B cell (primary cell): ENCODE data around the gene MYL12B. TPM values are rescaled to one million over a fixed set of nuclear protein-coding genes. Genes with fewer than 3 reads are reported as not detected.

Experiments used
- ATAC-seq: fragments of 200-7000 bp; cut with Tn5 transposase; one replicate; pipeline ENCODE4 v1.10.0; 2021; ENCODE audit warnings: low read depth, mild to moderate bottlenecking, moderate number of reproducible peaks, moderate library complexity
- CTCF ChIA-PET: fragments of 350-600 bp; sonication (Branson Sonifier 250); formaldehyde crosslinking; loops from one replicate; lab custom pipeline; 2021; ENCODE audit warnings: antibody characterized with exemption, inconsistent platforms; lab: Charles Lee
- POLR2A ChIA-PET: fragments of 350-600 bp; sonication (Branson Sonifier 250); formaldehyde crosslinking; loops from one replicate; lab custom pipeline; 2021; ENCODE audit warnings: antibody characterized with exemption; lab: Charles Lee
- DNase-seq: peaks from one replicate; pipeline ENCODE4 v3.0.0; 2013
- H2AFZ ChIP-seq: 2 replicates; pipeline ENCODE4 v1.6.1; 2012; ENCODE audit warnings: mild to moderate bottlenecking, low read depth, low read length; ENCODE audit not compliant: insufficient read depth, poor library complexity, severe bottlenecking
- H3K27ac ChIP-seq, 2 donors: 1 replicate in 1 of 2; 2 replicates in 1 of 2; pipeline ENCODE4 v1.5.1; 2012 to 2013; ENCODE audit warnings: low read length in 2 of 2, mild to moderate bottlenecking in 2 of 2, moderate library complexity in 1 of 2
- H3K27me3 ChIP-seq, 4 experiments: fragments of 200-600 bp in 1 of 4; sonication (generic) in 1 of 4; replicated peaks in 1 of 4; 1 replicate in 2 of 4; 2 replicates in 2 of 4; pipeline versions ENCODE4 v1.6.1 to v1.7.0; 2013 to 2016; ENCODE audit warnings: low read length in 3 of 4, mild to moderate bottlenecking in 2 of 4, mixed read lengths in 1 of 4, moderate library complexity in 1 of 4; ENCODE audit not compliant: insufficient read depth in 4 of 4, control insufficient read depth in 3 of 4; ENCODE audit errors: control extremely low read depth in 1 of 4
- H3K36me3 ChIP-seq, 2 experiments: replicated peaks in 1 of 2; 1 replicate in 1 of 2; 2 replicates in 1 of 2; pipeline versions ENCODE4 v1.6.1 to v1.7.1; 2013; ENCODE audit warnings: low read length in 1 of 2; ENCODE audit not compliant: insufficient read depth in 2 of 2, control insufficient read depth in 1 of 2; ENCODE audit errors: control extremely low read depth in 1 of 2, extremely low read depth in 1 of 2
- H3K4me1 ChIP-seq, 2 donors: fragments of 200-600 bp in 1 of 2; sonication (generic) in 1 of 2; 1 replicate in 1 of 2; 2 replicates in 1 of 2; pipeline versions ENCODE4 v1.5.1 to v1.6.1; 2013 to 2017; ENCODE audit warnings: low read length in 2 of 2; ENCODE audit not compliant: control insufficient read depth in 2 of 2, insufficient read depth in 2 of 2
- H3K4me2 ChIP-seq: replicated peaks from 2 replicates; pipeline ENCODE3; 2012; ENCODE audit warnings: mild to moderate bottlenecking, low read depth, low read length; ENCODE audit not compliant: poor library complexity, severe bottlenecking
- H3K4me3 ChIP-seq, 5 experiments: fragments of 200-600 bp in 1 of 5; sonication (generic) in 1 of 5; 1 replicate in 3 of 5; 2 replicates in 2 of 5; pipeline versions ENCODE4 v1.5.1 to v1.7.0; 2011 to 2016; ENCODE audit warnings: low read length in 4 of 5, mild to moderate bottlenecking in 4 of 5, low read depth in 2 of 5, control low read depth in 1 of 5, moderate library complexity in 1 of 5; ENCODE audit not compliant: insufficient read depth in 1 of 5; ENCODE audit errors: control extremely low read depth in 1 of 5, extremely low read depth in 1 of 5
- H3K79me2 ChIP-seq: fragments of 200-600 bp; sonication (generic); one replicate; pipeline ENCODE4 v1.6.0; 2016; ENCODE audit warnings: low read length; ENCODE audit not compliant: control insufficient read depth, insufficient read depth
- H3K9ac ChIP-seq: fragments of 200-600 bp; sonication (generic); 2 replicates; pipeline ENCODE4 v1.6.1; 2017; ENCODE audit warnings: mild to moderate bottlenecking, low read length, moderate library complexity
- H3K9me3 ChIP-seq, 3 donors: one replicate each; pipeline versions ENCODE4 v1.6.1 to v1.7.1; 2013; ENCODE audit warnings: low read length in 2 of 3; ENCODE audit not compliant: control insufficient read depth in 2 of 3, insufficient read depth in 1 of 3; ENCODE audit errors: control extremely low read depth in 1 of 3
- H4K20me1 ChIP-seq: 2 replicates; pipeline ENCODE4 v1.6.0; 2012; ENCODE audit warnings: mild to moderate bottlenecking, low read length; ENCODE audit not compliant: insufficient read depth, control insufficient read depth, poor library complexity, severe bottlenecking
- H3K27ac Mint-ChIP-seq: one replicate; pipeline ENCODE4 v1.8.0; 2021; ENCODE audit warnings: mixed read lengths
- H3K27me3 Mint-ChIP-seq: one replicate; pipeline ENCODE4 v1.8.0; 2021; ENCODE audit warnings: mixed read lengths
- H3K4me1 Mint-ChIP-seq: one replicate; pipeline ENCODE4 v1.8.0; 2021; ENCODE audit warnings: mixed read lengths
- H3K4me3 Mint-ChIP-seq: one replicate; pipeline ENCODE4 v1.8.0; 2021; ENCODE audit warnings: mixed read lengths
- H3K9me3 Mint-ChIP-seq: one replicate; pipeline ENCODE4 v1.8.0; 2022; ENCODE audit warnings: mixed read lengths; ENCODE audit not compliant: insufficient read depth
- CTCF ChIP-seq: fragments of 200-600 bp; IDR thresholded peaks from one replicate; pipeline ENCODE4 v1.8.0; 2022; ENCODE audit warnings: antibody characterized with exemption, mild to moderate bottlenecking
- EZH2 ChIP-seq: IDR thresholded peaks from 2 replicates; pipeline ENCODE4 v1.6.1; 2012; ENCODE audit warnings: borderline replicate concordance, low read depth, mild to moderate bottlenecking, moderate library complexity, low read length; ENCODE audit not compliant: insufficient read depth, poor library complexity, severe bottlenecking
- WGBS: methylation state at CpG from one replicate; pipeline ENCODE4 v1.1.5; 2013; ENCODE audit warnings: missing lambda C conversion rate; ENCODE audit not compliant: insufficient coverage; 5-methylcytosine and 5-hydroxymethylcytosine counted together
- intact Hi-C: fragments of 100-400 bp; cut with micrococcal nuclease; formaldehyde crosslinking; loops from one replicate; pipeline ENCODE4 v1.10.0; 2022
- polyA plus RNA-seq: library from polyadenylated mRNA; depleted of rRNA; stranded (reverse); fragments of >200 nt; gene quantifications from 2 replicates; pipeline ENCODE4 v1.2.3, GENCODE V29; 2012
- total RNA-seq, 2 donors: library from RNA; stranded (reverse); fragments of 120-200 nt in 1 of 2; gene quantifications; 1 replicate in 1 of 2; 2 replicates in 1 of 2; pipeline versions ENCODE4 v1.2.3 to v1.2.4, GENCODE V29; 2013 to 2022

MYL12B gene
- total and polyA plus RNA-seq, 2 donors (not counting 1 experiment from before 2014, with no cell fraction given) = 127 to 139 TPM

GRCh38 chr18:3263132-3263700, 1.3 kb downstream of the MYL12B start:
- 27% methylated on average over 3 of the region's 8 CpGs for WGBS
- H3K27me3 ChIP-seq = no peaks in the 10 kb centered on the region
- ChIA-PET POLR2A (no interaction called here), CTCF (interaction anchor here (0.6 to 2.0 kb wide), 7 partner anchors 15 to 403 kb away, joined by 3 to 7 read pairs (median 3); no protein-coding TSS in a partner anchor)
- peak overlapping the region; percentile 90 for H3K4me2 ChIP-seq
- H3K9ac ChIP-seq = peak overlapping the region; percentile 96
- H3K4me3 Mint-ChIP-seq = peak overlapping the region; percentile 88
- peaks cover 52% of the 10 kb centered on the region for H4K20me1 ChIP-seq
- peaks cover 0 to 5% of the 10 kb centered on the region in 2 experiments for H3K36me3 ChIP-seq
- H3K27me3 Mint-ChIP-seq = no peaks in the 10 kb centered on the region
- H3K79me2 ChIP-seq = peaks cover 99% of the 10 kb centered on the region
- H3K4me3 ChIP-seq = peak overlapping the region; percentile 75 to 96 (median 86)
- peak overlapping the region in 1 of 2 donors; percentile 97 for H3K27ac ChIP-seq
- intact Hi-C loops = loop anchor here (5.0 kb wide), 5 partner anchors 86 to 416 kb away; partner anchors contain the start of genes EMILIN2, LPIN2 and TGIF1
- H2AFZ ChIP-seq = peak overlapping the region; percentile 81
- ATAC-seq = no peak
- TF ChIP-seq CTCF (no peak), EZH2 (no peak)
- peak overlapping the region; percentile 76 for H3K27ac Mint-ChIP-seq
- H3K4me1 Mint-ChIP-seq = peaks cover 73% of the 10 kb centered on the region
- peaks cover 69% of the 10 kb centered on the region in 2 donors for H3K4me1 ChIP-seq
- DNase-seq = no peak
- no peaks in the 10 kb centered on the region for H3K9me3 ChIP-seq
- no peaks in the 10 kb centered on the region for H3K9me3 Mint-ChIP-seq

DNA sequence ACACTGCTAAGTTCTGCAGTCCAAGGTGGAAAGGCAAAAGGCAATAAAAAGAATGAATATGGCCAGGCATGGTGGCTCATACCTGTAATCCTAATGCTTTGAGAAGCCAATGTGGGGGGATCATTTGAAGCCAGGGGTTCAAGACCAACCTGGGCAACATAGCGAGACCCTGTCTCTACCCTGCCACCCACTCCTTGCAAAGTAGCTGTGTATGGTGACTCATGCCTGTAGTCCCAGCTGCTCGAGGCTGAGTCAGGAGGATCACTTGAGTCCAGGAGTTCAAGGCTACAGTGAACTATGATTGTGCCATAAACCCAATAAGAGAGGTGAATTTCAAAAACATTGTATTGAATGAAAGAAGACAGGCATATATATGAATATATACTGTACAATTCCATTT, 2.4 kb downstream of the MYL12B start:
- no peak overlapping the region for H3K27ac ChIP-seq
- H3K27ac Mint-ChIP-seq = no peak overlapping the region
- no peak for TF ChIP-seq CTCF
- TF ChIP-seq EZH2 = no peak

More for the DNA sequence above, 2.4 kb downstream of the MYL12B start:
- intact Hi-C loops = loop anchor here (5.0 kb wide), 5 partner anchors 87 to 417 kb away; partner anchors contain the start of genes EMILIN2, LPIN2 and TGIF1
- Histone ChIP-seq H3K79me2 (peaks cover 100% of the 10 kb centered on the region), H3K9me3 (no peaks in the 10 kb centered on the region), H2AFZ (no peak overlapping the region), H3K4me3 (no peak overlapping the region), H3K27me3 (no peaks in the 10 kb centered on the region), H3K4me1 (peaks cover 68 to 70% of the 10 kb centered on the region in 2 donors), H3K4me2 (peak overlapping the region; percentile 90), H3K36me3 (no peaks in the 10 kb centered on the region), H4K20me1 (peaks cover 64% of the 10 kb centered on the region), H3K9ac (no peak overlapping the region)
- no peaks in the 10 kb centered on the region for H3K27me3 Mint-ChIP-seq
- peak overlapping the region; percentile 45 for H3K4me3 Mint-ChIP-seq
- CTCF ChIA-PET = interaction anchor here (1.0 to 2.0 kb wide), 7 partner anchors 13 to 402 kb away, joined by 3 to 8 read pairs (median 4); no protein-coding TSS in a partner anchor
- no peak for ATAC-seq
- H3K4me1 Mint-ChIP-seq = peaks cover 74% of the 10 kb centered on the region
- 67% methylated on average over 1 of the region's 2 CpGs for WGBS
- DNase-seq = no peak
- POLR2A ChIA-PET = no interaction called here
- H3K9me3 Mint-ChIP-seq = no peaks in the 10 kb centered on the region
